ENCODE data around the gene MTX1. TPM values are rescaled to one million over a fixed set of nuclear protein-coding genes. Genes with fewer than 3 reads are reported as not detected.

MTX1 gene
- total and polyA plus RNA-seq, 9 of the 15 experiments (the other 6 are each of a cell fraction or from before 2014, with no cell fraction given) = 29.1 to 98.4 (median 66.9) TPM

DNA sequence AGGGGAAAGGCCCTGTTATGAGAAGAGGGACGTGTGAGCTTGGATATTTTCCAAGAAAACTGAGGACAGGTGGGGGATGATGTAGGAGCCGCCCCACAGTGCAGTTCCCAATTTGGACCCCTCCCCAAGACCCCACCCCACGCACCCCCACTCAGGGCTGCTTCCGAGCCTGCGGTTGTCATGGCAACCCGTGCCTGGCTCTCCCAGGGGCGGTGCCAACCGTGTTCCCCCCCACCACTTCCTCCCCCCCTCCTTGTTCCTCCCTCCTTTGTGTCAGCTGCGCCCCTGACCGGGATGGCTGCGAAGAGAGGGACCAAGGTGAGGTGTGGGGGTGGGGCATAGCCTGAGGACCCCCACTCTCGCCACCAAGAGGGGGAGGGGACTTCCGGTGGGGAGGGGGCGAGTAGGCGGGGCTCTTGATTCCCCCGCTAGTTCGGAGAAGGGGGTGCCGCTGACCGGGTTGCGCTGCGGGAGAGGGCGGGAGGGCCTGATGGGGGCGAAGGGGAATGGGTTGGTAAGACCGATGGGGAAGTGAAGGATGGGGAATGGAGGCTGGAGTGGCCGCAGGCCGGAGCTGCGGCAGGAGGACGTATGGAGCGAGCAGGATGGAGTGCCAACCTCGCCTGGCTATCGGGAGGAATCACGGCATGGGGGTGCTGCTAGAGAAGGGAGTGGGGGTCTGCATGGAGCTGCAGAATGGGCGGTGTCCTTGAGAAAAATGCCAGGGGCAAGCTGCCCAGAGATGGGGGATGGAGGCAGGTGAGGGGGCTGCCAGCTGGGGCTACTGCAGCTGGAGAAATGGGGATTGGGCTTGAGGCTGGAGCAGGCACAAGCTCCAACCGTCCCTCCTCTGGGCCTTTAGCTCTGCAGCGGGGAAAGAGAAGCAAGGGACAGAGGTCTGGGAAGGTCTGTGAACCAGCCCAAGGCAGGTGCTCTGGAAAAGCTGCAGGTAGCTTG, 33.9 kb upstream of the MTX1 start:
- Histone ChIP-seq H3K27me3 (ENCODE audit: control insufficient read depth in 2 of 2, insufficient read depth in 2 of 2, low read length in 2 of 2) (no peaks in the 10 kb centered on the region), H3K9ac (ENCODE audit: insufficient read depth in 1 of 2, low read depth in 2 of 2, low read length in 2 of 2) (peak overlapping the region in 1 of 2 experiments; percentile 47; a peak in 2 of 4 replicates), H4K20me1 (replicated peaks; ENCODE audit: control insufficient read depth, insufficient read depth, low read length) (no peaks in the 10 kb centered on the region), H3K4me2 (ENCODE audit: insufficient read depth, low read length) (no peak overlapping the region), H3K4me1 (replicated peaks in 1 of 2; ENCODE audit: control insufficient read depth in 2 of 2, insufficient read depth in 2 of 2, low read length in 2 of 2) (peaks cover 21 to 60% of the 10 kb centered on the region in 2 experiments; a peak in 4 of 5 replicates), H3K36me3 (ENCODE audit: control insufficient read depth, insufficient read depth, low read length) (peaks cover 26% of the 10 kb centered on the region), H3K79me2 (ENCODE audit: control insufficient read depth, insufficient read depth, low read length) (peaks cover 15% of the 10 kb centered on the region), H2AFZ (ENCODE audit: low read depth, low read length) (peak overlapping the region; percentile 94; the same call in 1 of the 2 replicates), H3K9me3 (replicated peaks; ENCODE audit: control insufficient read depth, insufficient read depth, low read depth, low read length) (no peaks in the 10 kb centered on the region), H3K9me1 (ENCODE audit: control insufficient read depth, insufficient read depth, low read length) (no peaks in the 10 kb centered on the region), H3K4me3 (no peak overlapping the region), H3K27ac (ENCODE audit: extremely low read depth, low read depth, low read length) (no peak overlapping the region)
- ChIA-PET CTCF (ENCODE audit: low intra/inter-chr PET ratio) (interaction anchor here (0.6 kb wide), 1 partner anchor 134 kb away, joined by 4 read pairs; the partner anchor contains the start of gene FDPS), POLR2A (interaction anchor here (0.6 to 1.2 kb wide), 4 partner anchors 9 to 86 kb away, joined by 3 to 4 read pairs (median 4); no protein-coding TSS in a partner anchor)
- BruUV-seq (replicated peaks) = no TSS peak
- WGBS (ENCODE audit: insufficient coverage, low coverage, missing lambda C conversion rate) = 67% methylated on average over 18 of the region's 35 CpGs
- FAIRE-seq (no peak), ATAC-seq (no peak), DNase-seq (ENCODE audit: extremely low read depth in 1 of 4, low spot score in 3 of 4) (peak in 2 of 4 experiments; percentile 54 to 61)
- intact Hi-C loops (cut with micrococcal nuclease) = no loop called here
- in situ Hi-C loops (cut with MboI) = no loop called here
- TF ChIP-seq SPI1 (IDR thresholded peaks at IDR 0.05; ENCODE audit: borderline replicate concordance, low read depth, low read length) = 0 out of 2 replicates have a peak, but pooled peaks have one; percentile 13
- TF ChIP-seq ZBTB7A (IDR thresholded peaks at IDR 0.05; ENCODE audit: borderline replicate concordance, control insufficient read depth, low read depth, low read length) = peak; percentile 37; the same call in 1 of the 2 replicates
- TF ChIP-seq, protein P1, sequence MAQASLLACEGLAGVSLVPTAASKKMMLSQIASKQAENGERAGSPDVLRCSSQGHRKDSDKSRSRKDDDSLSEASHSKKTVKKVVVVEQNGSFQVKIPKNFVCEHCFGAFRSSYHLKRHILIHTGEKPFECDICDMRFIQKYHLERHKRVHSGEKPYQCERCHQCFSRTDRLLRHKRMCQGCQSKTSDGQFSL (CRISPR knock-in tag; IDR thresholded peaks at IDR 0.05) = peak; percentile 64; the same call in 1 of the 2 replicates
- TF ChIP-seq, protein P1 (tag; IDR thresholded peaks at IDR 0.05) = no peak
- TF ChIP-seq KDM1A (IDR thresholded peaks at IDR 0.05) = 0 out of 4 replicates have a peak, but pooled peaks of 1 of the 2 experiments have one; percentile 8
- TF ChIP-seq, protein P2, sequence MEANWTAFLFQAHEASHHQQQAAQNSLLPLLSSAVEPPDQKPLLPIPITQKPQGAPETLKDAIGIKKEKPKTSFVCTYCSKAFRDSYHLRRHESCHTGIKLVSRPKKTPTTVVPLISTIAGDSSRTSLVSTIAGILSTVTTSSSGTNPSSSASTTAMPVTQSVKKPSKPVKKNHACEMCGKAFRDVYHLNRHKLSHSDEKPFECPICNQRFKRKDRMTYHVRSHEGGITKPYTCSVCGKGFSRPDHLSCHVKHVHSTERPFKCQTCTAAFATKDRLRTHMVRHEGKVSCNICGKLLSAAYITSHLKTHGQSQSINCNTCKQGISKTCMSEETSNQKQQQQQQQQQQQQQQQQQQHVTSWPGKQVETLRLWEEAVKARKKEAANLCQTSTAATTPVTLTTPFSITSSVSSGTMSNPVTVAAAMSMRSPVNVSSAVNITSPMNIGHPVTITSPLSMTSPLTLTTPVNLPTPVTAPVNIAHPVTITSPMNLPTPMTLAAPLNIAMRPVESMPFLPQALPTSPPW (CRISPR knock-in tag; IDR thresholded peaks at IDR 0.05) = peak; percentile 46; the same call in 1 of the 2 replicates
- no peak for TF ChIP-seq ZNF707 (CRISPR knock-in tag; conservative IDR thresholded peaks at IDR 0.05)
- TF ChIP-seq, protein P3, sequence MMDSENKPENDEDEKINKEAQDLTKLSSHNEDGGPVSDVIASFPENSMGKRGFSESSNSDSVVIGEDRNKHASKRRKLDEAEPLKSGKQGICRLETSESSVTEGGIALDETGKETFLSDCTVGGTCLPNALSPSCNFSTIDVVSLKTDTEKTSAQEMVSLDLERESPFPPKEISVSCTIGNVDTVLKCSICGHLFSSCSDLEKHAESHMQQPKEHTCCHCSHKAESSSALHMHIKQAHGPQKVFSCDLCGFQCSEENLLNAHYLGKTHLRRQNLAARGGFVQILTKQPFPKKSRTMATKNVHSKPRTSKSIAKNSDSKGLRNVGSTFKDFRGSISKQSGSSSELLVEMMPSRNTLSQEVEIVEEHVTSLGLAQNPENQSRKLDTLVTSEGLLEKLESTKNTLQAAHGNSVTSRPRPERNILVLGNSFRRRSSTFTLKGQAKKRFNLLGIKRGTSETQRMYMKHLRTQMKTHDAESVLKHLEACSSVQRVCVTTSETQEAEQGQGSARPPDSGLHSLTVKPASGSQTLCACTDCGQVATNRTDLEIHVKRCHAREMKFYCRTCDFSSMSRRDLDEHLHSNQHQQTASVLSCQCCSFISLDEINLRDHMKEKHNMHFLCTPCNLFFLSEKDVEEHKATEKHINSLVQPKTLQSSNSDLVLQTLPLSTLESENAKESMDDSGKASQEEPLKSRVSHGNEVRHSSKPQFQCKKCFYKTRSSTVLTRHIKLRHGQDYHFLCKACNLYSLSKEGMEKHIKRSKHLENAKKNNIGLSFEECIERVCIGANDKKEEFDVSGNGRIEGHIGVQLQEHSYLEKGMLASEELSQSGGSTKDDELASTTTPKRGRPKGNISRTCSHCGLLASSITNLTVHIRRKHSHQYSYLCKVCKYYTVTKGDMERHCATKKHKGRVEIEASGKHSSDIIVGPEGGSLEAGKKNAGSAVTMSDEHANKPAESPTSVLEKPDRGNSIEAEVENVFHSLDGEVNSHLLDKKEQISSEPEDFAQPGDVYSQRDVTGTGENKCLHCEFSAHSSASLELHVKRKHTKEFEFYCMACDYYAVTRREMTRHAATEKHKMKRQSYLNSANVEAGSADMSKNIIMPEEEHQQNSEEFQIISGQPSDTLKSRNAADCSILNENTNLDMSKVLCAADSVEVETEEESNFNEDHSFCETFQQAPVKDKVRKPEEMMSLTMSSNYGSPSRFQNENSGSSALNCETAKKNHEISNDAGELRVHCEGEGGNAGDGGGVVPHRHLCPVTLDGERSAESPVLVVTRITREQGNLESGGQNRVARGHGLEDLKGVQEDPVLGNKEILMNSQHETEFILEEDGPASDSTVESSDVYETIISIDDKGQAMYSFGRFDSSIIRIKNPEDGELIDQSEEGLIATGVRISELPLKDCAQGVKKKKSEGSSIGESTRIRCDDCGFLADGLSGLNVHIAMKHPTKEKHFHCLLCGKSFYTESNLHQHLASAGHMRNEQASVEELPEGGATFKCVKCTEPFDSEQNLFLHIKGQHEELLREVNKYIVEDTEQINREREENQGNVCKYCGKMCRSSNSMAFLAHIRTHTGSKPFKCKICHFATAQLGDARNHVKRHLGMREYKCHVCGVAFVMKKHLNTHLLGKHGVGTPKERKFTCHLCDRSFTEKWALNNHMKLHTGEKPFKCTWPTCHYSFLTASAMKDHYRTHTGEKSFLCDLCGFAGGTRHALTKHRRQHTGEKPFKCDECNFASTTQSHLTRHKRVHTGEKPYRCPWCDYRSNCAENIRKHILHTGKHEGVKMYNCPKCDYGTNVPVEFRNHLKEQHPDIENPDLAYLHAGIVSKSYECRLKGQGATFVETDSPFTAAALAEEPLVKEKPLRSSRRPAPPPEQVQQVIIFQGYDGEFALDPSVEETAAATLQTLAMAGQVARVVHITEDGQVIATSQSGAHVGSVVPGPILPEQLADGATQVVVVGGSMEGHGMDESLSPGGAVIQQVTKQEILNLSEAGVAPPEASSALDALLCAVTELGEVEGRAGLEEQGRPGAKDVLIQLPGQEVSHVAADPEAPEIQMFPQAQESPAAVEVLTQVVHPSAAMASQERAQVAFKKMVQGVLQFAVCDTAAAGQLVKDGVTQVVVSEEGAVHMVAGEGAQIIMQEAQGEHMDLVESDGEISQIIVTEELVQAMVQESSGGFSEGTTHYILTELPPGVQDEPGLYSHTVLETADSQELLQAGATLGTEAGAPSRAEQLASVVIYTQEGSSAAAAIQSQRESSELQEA (IDR thresholded peaks at IDR 0.05; ENCODE audit: low read depth) = no peak
- no peak for TF ChIP-seq RFX7 (CRISPR knock-in tag; IDR thresholded peaks at IDR 0.05)

All from K562 (cell line).